Sigmoid colon (tissue), 3 donors: Measurements from ENCODE around the gene NUDT21.

ENCODE experiments used
- POLR2A ChIP-seq, 2 donors: fragments of 450-650 bp; IDR thresholded peaks; one replicate each; pipeline ENCODE4 v1.6.1; 2016; ENCODE audit warnings: antibody characterized with exemption in 2 of 2, mild to moderate bottlenecking in 2 of 2, moderate library complexity in 2 of 2
- TF ChIP-seq, protein P1 (sequence below), 4 experiments: fragments of 450-650 bp in 3 of 4; fragments of 200-600 bp in 1 of 4; IDR thresholded peaks; one replicate each; pipeline ENCODE4 v1.5.1; 2016 to 2019; ENCODE audit warnings: antibody characterized with exemption in 4 of 4, mild to moderate bottlenecking in 3 of 4, moderate library complexity in 2 of 4

- TF ChIP-seq, protein P1, sequence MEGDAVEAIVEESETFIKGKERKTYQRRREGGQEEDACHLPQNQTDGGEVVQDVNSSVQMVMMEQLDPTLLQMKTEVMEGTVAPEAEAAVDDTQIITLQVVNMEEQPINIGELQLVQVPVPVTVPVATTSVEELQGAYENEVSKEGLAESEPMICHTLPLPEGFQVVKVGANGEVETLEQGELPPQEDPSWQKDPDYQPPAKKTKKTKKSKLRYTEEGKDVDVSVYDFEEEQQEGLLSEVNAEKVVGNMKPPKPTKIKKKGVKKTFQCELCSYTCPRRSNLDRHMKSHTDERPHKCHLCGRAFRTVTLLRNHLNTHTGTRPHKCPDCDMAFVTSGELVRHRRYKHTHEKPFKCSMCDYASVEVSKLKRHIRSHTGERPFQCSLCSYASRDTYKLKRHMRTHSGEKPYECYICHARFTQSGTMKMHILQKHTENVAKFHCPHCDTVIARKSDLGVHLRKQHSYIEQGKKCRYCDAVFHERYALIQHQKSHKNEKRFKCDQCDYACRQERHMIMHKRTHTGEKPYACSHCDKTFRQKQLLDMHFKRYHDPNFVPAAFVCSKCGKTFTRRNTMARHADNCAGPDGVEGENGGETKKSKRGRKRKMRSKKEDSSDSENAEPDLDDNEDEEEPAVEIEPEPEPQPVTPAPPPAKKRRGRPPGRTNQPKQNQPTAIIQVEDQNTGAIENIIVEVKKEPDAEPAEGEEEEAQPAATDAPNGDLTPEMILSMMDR (IDR thresholded peaks at IDR 0.05): no peak
- TF ChIP-seq POLR2A (IDR thresholded peaks at IDR 0.05): no peak
Measured at GRCh38 chr16:56468800-56469199, 17.7 kb upstream of the NUDT21 start.
